SU-DHL-6 (cell line): ENCODE data around the gene SAP25.

Source experiments
- EZH2phosphoT487 ChIP-seq: fragments of 200-600 bp; sonication (generic), shearing (Covaris generic); conservative IDR thresholded peaks from 2 replicates; pipeline ENCODE4 v1.6.1; 2018; ENCODE audit warnings: mild to moderate bottlenecking, antibody characterized with exemption, low read length, moderate library complexity, mixed read lengths
- TF ChIP-seq, protein P1 (sequence below): fragments of 200-600 bp; sonication (generic); IDR thresholded peaks from one replicate; pipeline ENCODE4 v1.5.1; 2017; ENCODE audit warnings: antibody characterized with exemption, mild to moderate bottlenecking, low read length, moderate library complexity; ENCODE audit not compliant: insufficient read depth, poor library complexity, severe bottlenecking

DNA sequence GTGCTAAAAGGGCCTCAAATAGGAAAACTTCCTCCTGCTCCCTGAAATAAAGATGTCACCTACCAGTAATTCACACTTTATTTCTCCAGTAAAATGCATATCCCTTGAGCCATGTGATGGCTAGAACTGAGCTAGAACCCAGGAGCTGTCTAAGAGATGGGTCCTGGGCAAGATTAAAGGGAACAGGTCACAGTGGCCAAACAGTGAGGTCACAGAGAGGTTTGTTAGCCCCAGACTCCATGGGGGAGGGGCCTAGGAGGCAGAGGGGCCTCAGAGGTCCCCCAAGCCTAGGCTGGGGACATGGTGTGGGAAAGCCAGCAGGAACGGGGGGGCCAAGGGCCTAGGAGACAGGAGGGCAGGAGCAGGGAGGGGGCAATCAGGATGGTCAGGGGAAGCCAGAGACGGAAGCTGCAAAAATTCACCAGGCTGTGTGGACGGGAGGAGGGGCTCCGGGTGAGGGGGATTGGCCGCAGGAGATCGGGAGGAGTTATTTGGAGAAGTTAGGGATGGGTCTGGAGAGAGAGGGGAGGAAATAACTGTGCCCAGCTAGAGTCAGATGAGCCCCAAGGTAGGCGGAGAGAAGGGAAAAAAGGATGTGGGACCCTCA is 15.7 kb upstream of the SAP25 start:
- TF ChIP-seq, protein P1, sequence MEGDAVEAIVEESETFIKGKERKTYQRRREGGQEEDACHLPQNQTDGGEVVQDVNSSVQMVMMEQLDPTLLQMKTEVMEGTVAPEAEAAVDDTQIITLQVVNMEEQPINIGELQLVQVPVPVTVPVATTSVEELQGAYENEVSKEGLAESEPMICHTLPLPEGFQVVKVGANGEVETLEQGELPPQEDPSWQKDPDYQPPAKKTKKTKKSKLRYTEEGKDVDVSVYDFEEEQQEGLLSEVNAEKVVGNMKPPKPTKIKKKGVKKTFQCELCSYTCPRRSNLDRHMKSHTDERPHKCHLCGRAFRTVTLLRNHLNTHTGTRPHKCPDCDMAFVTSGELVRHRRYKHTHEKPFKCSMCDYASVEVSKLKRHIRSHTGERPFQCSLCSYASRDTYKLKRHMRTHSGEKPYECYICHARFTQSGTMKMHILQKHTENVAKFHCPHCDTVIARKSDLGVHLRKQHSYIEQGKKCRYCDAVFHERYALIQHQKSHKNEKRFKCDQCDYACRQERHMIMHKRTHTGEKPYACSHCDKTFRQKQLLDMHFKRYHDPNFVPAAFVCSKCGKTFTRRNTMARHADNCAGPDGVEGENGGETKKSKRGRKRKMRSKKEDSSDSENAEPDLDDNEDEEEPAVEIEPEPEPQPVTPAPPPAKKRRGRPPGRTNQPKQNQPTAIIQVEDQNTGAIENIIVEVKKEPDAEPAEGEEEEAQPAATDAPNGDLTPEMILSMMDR: no peak
- TF ChIP-seq EZH2phosphoT487: no peak
